ENCODE measurements around the gene GLIPR1L2.

DNA sequence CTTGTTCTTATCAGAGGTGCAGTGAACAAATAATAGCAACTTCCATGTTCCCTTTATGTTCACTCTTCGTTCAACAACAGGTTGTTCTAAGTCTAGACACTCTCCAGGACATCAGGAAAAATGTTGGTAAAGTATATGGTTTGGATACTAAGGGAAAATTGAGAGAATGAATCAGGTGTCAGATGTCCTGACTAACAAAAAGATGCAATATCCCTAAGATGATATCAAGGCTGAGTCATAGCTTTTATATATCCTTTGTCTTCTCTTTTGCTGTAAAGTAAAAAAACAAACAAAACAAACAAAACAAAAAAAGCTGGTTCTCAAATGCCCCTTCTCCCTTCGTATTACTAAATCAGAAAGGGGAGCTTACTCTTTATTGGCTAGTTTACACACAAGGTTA is 45.4 kb upstream of the GLIPR1L2 start:
- TF ChIP-seq CTCF (IDR thresholded peaks at IDR 0.05) (no peak), POLR2A (IDR thresholded peaks at IDR 0.05; ENCODE audit: low read depth) (no peak), POLR2AphosphoS5 (IDR thresholded peaks at IDR 0.05) (no peak), EP300 (IDR thresholded peaks at IDR 0.05) (no peak)
